ENCODE data around the gene MYO1E. TPM values are rescaled to one million over a fixed set of nuclear protein-coding genes. Genes with fewer than 3 reads are reported as not detected.

The MYO1E gene
- total and polyA plus RNA-seq, 2 of the 4 experiments (the other 2 are of a cell fraction) = 13.4 to 37.3 TPM

- POLR2A ChIA-PET (ENCODE audit: unreplicated experiment) = no interaction called here
- no peaks in the 10 kb centered on the region for H3K4me1 ChIP-seq (ENCODE audit: control insufficient read depth, insufficient read depth, low read length)
- no peaks in the 10 kb centered on the region for H3K9me1 ChIP-seq (ENCODE audit: insufficient read depth, low read length)
- H2BK5ac ChIP-seq (ENCODE audit: low read depth, low read length, poor library complexity, severe bottlenecking) = no peak overlapping the region
- no peak overlapping the region for H3K4me3 ChIP-seq (ENCODE audit: insufficient read depth, low read depth, low read length)
- no peak overlapping the region for H3K4me2 ChIP-seq (ENCODE audit: low read depth, low read length)
- H2AK5ac ChIP-seq (ENCODE audit: low read depth, low read length) = no peak overlapping the region
- no peak overlapping the region; the same call in 2 of the 3 replicates for H2BK15ac ChIP-seq (ENCODE audit: low read depth, low read length)
- dilution Hi-C loops (cut with HindIII; ENCODE audit: low sequenced_read_pairs, unreplicated experiment) (no loop called here), in situ Hi-C loops (cut with MboI; ENCODE audit: low sequenced_read_pairs) (no loop called here), intact Hi-C loops (cut with micrococcal nuclease) (no loop called here)
- TF ChIP-seq ELK1 (IDR thresholded peaks at IDR 0.05; ENCODE audit: borderline replicate concordance, low read depth, low read length) = no peak
- TF ChIP-seq CTCF (conservative IDR thresholded peaks at IDR 0.05; ENCODE audit: low read depth, low read length) = no peak
- no peak for TF ChIP-seq BHLHE40 (IDR thresholded peaks at IDR 0.05; ENCODE audit: low read depth, low read length)
- no peak for TF ChIP-seq CEBPB (IDR thresholded peaks at IDR 0.05; ENCODE audit: low read depth, low read length)
- TF ChIP-seq POLR2A (IDR thresholded peaks at IDR 0.05; ENCODE audit: low read depth, low read length) = no peak
- no peak for TF ChIP-seq MXI1 (IDR thresholded peaks at IDR 0.05; ENCODE audit: borderline replicate concordance, low read depth, low read length)
- TF ChIP-seq RAD21 (IDR thresholded peaks at IDR 0.05; ENCODE audit: low read length) = no peak
- H2BK20ac ChIP-seq (ENCODE audit: low read depth, low read length) = no peak overlapping the region
- no peak overlapping the region for H4K8ac ChIP-seq (ENCODE audit: low read depth in 2 of 2, low read length in 2 of 2)
- no peak overlapping the region for H4K91ac ChIP-seq (ENCODE audit: insufficient read depth, low read depth, low read length)
- CTCF ChIA-PET = interaction anchor here (0.6 kb wide), 2 partner anchors 9 to 131 kb away, joined by 4 to 6 read pairs; no protein-coding TSS in a partner anchor
- H3K9me3 ChIP-seq (ENCODE audit: control insufficient read depth, insufficient read depth, low read length) = no peaks in the 10 kb centered on the region
- BruUV-seq (replicated peaks) = no TSS peak
- no peak overlapping the region for H3K4ac ChIP-seq (ENCODE audit: low read depth, low read length)
- H3K27ac ChIP-seq (ENCODE audit: insufficient read depth, low read length) = no peak overlapping the region
- H3K27me3 ChIP-seq (ENCODE audit: control insufficient read depth, insufficient read depth, low read length) = peaks cover 18% of the 10 kb centered on the region
- no peak overlapping the region for H2AFZ ChIP-seq (replicated peaks; ENCODE audit: low read length, poor library complexity)
- no peak overlapping the region for H3K14ac ChIP-seq (replicated peaks; ENCODE audit: low read depth, low read length)
- no peaks in the 10 kb centered on the region for H3K36me3 ChIP-seq (ENCODE audit: control insufficient read depth, insufficient read depth, low read length)
- no peak overlapping the region for H3K23ac ChIP-seq (ENCODE audit: low read depth, low read length)
- no peak for ATAC-seq (ENCODE audit: low read depth)
- no peak overlapping the region for H3K18ac ChIP-seq (ENCODE audit: low read depth, low read length)
- H3K9ac ChIP-seq (ENCODE audit: low read depth, low read length) = no peak overlapping the region
- H3K79me1 ChIP-seq (ENCODE audit: low read depth in 1 of 2, low read length in 2 of 2) = no peaks in the 10 kb centered on the region
- H2BK120ac ChIP-seq (ENCODE audit: low read depth, low read length) = no peak overlapping the region
- no CpG with 5 or more reads among the region's 15 CpGs for WGBS, 2 experiments (ENCODE audit: extremely low coverage in 2 of 2, insufficient read length in 1 of 2)
- no peak overlapping the region for H4K5ac ChIP-seq (ENCODE audit: low read depth, low read length)
- no peak overlapping the region for H2AK9ac ChIP-seq (replicated peaks; ENCODE audit: low read depth, low read length, poor library complexity)
- H4K20me1 ChIP-seq (ENCODE audit: insufficient read depth, low read length) = no peaks in the 10 kb centered on the region
- no peak overlapping the region for H3K56ac ChIP-seq (ENCODE audit: extremely low read depth, insufficient read depth, low read length)
- DNase-seq = no peak
Observed at GRCh38 chr15:59401824-59402569, 29.3 kb upstream of the MYO1E start.

Measured in IMR-90 (cell line).